HG03354 (cell line): ENCODE data around the gene HSP90AA1.
"Not testable (repeated sequence)": the region's sequence is repeated elsewhere in the genome, so short reads cannot be mapped to it uniquely, and the experiment has no call there.

Experiments used
- ATAC-seq: cut with Tn5 transposase; IDR thresholded peaks from one replicate; pipeline ENCODE4 v1.9.1; 2021; ENCODE audit warnings: mild to moderate bottlenecking; ENCODE audit not compliant: unreplicated experiment, poor library complexity, severe bottlenecking

HSP90AA1 gene

DNA sequence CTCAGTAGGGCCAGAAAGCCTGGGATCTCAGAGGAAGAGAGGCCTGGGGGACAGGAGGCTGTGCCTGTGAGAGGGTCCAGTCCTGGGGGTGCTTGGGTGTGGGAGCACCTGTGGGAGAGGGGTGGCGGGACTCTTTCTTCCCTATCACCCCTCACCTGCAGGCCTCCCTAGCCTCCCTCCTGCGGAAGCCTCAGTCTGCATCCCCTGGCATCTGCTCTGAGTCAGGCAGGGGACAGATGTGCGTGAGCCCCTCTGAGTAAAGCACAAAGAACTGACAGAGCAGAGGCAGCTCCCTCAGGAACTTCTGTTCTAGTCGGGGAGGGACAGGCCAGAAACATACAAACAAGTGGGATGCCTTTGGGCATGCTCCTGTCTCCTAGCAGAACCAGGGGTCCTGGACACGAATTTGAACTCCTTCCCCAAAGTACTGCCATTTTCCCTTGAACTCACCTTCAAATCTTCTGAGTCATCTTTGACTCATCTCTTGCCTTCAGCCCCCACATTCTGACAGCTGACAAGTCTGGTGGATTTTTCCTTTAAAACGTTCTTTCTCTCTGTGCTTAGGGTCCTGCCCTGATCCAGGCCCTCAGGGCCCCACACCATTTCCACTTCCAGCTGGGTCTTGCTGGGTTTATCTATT, 8.5 kb upstream of the HSP90AA1 start:
- ATAC-seq = no peak

- ATAC-seq = no peak
Observed at GRCh38 chr14:102094101-102094500, 7.3 kb upstream of the HSP90AA1 start.

GRCh38 chr14:102092806-102093205, 6.0 kb upstream of the HSP90AA1 start:
- no peak for ATAC-seq

GRCh38 chr14:102090713-102091112, 3.9 kb upstream of the HSP90AA1 start:
- ATAC-seq = no peak

DNA sequence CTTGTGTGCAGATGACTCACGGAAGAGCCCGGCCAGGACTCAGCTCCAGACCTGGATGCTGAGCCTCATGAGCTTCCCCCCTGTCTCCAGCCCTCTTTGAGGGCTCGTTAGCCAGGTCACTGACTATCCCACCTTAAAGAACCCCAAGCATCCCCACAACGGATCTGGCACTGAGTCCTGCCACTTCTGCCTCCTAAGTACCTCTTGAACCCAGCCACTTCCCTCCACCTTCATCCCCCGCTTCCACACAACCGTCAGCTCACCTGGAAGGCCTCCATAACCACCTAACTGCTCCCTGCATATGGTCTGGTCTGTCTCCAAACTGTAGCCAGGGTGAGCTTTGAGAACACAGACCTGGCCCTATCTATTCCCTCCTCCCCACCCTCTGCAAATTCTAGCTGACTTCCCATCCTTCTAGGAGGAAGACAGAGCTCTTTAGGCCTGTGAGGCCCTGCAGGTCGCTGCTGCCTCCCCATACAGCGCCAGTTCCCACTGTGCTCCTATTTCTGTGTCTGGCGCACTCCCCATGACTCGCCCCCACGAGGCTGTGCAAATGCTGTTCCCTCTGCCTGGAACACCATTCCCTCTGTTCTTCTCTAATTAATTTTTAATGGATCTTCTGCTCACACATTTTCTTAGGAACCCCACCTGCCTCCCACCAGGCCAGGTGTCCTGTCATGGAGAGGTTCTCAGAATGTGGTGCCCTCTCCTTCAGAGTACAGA, 2.9 kb upstream of the HSP90AA1 start:
- ATAC-seq = no peak

DNA sequence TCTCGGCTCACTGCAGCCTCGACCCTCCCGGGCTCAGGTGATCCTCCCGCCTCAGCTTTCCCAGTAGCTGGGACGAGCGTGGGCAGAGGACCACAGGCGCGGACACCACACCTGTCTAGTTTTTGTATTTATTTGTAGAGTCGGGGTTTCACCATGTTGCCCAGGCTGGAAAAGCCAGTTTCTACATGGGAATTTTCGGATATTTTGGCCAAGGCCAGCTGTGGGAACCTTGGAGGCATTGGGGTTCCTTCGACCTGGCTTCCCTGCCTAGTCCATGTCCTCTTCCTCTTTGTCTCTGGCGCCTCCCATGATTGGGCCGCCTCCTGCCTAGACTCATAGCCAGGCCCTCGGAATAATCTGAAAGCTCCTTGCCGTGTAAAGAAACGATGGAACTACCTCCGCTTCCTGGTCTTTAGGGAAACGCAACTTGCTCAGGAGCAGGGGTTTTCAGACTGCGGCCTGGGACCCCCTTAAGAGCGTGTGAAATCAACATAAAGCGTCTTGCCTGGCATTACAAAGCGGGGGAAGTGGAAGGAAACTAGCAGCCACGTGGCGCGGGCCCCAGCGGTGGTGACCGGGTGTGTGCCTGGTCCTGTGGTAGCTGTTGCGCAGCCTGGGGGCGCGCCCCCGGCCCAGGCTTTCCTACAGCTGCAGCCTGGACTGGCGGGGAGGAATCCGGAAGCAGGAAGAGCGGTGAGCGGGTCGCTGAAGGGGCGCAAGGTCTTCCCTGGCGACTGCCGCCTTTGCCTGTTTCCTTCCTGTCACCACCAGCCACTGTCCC, 1.4 kb upstream of the HSP90AA1 start:
- no peak for ATAC-seq

GRCh38 chr14:102087762-102088011, 843 bp upstream of the HSP90AA1 start:
- no peak for ATAC-seq

- no peak for ATAC-seq
Observed at GRCh38 chr14:102086709-102086971, 204 bp downstream of the HSP90AA1 start.

- ATAC-seq = peak; percentile 45
Observed at GRCh38 chr14:102085948-102086708, 716 bp downstream of the HSP90AA1 start.

DNA sequence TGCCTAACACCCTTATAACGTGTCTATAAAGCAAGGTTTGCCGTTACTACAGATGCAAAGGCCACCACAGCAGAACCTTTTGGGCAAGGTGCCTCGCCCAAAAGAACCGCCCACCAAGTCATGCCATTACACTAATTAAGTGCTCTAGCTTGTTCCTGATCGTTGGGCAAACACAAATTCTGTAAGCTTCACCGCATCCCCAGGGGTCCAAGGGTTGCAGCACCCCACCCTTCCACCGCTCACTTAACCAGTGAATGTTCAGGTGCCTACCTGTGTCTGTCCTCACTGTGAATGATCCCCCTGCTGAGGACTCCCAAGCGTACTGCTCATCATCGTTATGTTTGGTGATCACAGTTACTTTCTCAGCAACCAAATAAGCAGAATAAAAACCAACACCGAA, 1.4 kb downstream of the HSP90AA1 start:
- no peak for ATAC-seq

- no peak for ATAC-seq
Observed at GRCh38 chr14:102084931-102085330, 1.9 kb downstream of the HSP90AA1 start.

DNA sequence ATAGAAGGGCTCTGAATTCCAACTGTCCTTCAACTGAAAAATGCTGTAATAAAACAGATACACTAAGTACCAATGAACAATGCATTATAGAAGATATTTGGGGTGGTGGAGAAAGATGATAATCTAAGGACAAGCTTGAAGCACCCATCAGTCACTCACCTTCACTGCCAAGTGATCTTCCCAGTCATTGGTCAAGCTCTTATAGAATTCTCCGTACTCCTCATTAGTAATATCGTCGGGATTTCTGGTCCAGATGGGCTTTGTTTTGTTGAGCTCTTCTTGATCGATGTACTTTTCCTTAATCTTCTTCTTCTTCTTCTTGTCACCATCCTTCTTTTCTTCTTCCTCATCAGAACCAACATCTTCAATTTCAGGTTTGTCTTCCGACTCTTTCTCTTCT, 2.3 kb downstream of the HSP90AA1 start:
- not testable (repeated sequence) for ATAC-seq

DNA sequence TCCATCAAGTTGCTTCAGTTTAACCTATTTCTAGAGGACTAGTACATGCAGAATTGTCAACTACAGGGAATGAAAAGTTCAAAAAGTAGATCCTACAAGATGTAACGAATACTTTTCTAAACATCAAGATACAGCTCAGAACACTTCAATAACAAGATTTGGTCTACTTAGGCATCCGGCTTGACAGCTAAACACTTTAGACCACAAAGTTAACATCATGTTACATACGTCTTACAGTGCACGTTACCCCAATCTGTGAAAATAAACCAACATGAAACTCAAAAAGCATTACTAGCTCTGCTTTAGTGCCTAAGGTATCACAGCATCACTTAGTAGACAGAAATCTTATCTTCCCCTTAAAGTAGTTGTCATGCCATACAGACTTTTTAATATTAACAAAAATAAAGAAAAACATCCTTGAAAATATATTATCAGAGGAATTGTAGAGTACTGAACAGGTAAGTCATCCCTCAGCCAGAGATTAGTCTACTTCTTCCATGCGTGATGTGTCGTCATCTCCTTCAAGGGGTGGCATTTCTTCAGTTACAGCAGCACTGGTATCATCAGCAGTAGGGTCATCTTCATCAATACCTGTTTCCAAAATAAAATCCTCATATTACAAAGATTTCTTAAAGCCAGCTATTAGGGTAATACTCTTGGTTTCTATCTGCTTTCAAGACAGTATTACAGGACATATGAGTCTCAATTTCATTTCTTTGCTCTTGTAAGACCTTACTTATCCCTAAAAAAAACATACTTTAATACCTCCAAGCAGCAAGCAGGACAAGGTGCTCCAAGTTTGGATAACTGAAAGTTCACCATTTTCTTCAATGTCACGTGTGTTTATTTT, 5.4 kb downstream of the HSP90AA1 start:
- no peak for ATAC-seq

DNA sequence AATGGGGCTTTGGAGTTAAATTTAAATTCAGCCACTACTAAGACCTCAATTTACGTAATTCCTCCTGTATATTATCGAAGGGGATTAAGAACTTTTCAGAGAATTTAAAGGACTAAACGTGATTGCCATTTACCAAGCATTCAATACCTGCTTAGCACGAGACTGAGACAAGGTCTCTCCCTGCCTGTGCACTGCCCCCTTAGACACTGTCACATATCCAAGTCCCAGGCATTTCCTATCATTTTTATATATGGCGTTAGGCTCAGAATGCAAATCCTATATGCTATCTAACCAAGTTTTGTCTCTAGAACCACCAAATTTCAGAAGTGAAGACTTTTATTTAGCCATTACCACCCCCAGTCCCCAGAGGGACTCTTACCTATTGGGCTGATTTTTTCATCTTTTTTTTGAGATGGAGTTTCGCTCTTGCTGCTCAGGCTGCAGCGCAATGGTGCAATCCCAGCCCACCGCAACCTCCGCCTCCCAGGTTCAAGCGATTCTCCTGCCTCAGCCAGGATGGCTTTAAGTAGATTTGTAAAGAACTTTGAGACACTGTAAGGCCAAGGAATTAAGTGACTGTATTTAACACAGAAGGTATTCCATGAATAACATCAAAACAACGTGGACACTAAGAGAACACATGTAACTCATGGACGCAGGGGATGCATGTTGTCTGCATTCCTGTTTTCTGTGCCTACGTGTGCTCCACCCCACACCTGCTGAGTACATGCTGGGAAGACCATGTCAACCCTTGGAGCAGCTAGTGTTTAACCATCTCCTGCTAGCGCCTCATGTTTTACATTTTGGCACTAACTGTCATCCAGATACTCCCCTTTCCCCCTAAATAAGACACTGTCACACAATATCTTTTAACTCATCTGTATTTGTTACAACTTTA, 6.4 kb downstream of the HSP90AA1 start:
- ATAC-seq = no peak

DNA sequence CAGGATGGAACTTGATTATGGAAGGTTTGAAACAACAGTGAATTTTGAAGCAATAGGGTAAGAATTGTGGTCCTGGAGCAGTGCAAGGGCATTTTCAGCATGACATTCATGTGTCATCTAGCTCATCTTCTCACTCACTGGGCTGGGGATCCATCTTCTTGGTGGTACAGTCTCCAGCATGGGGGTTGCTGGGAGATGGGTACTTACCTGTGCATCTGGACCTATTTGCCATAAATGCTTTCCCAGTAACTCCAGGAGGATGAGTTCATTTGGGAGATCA, 7.2 kb downstream of the HSP90AA1 start:
- ATAC-seq = no peak

GRCh38 chr14:102078831-102079699, 7.8 kb downstream of the HSP90AA1 start:
- no peak for ATAC-seq

GRCh38 chr14:102078361-102078791, 8.5 kb downstream of the HSP90AA1 start:
- not testable (repeated sequence) for ATAC-seq

GRCh38 chr14:102077382-102077709, 9.5 kb downstream of the HSP90AA1 start:
- ATAC-seq = no peak
